GM19372 (cell line): ENCODE measurements around the gene ABLIM2.

Experiments used
- ATAC-seq: cut with Tn5 transposase; IDR thresholded peaks from one replicate; pipeline ENCODE4 v1.9.1; 2021; ENCODE audit warnings: mild to moderate bottlenecking, low read depth, moderate library complexity; ENCODE audit not compliant: unreplicated experiment

Gene ABLIM2

GRCh38 chr4:8037150-8037769, 121.4 kb downstream of the ABLIM2 start:
- ATAC-seq, result no peak

GRCh38 chr4:8035371-8035780, 123.2 kb downstream of the ABLIM2 start:
- ATAC-seq, result no peak

GRCh38 chr4:8033829-8034528, 124.6 kb downstream of the ABLIM2 start:
- ATAC-seq, result no peak

- no peak for ATAC-seq
Observed at GRCh38 chr4:8033067-8033755, 125.4 kb downstream of the ABLIM2 start.

GRCh38 chr4:8032381-8032780, 126.2 kb downstream of the ABLIM2 start:
- no peak for ATAC-seq

- no peak for ATAC-seq
Observed at GRCh38 chr4:8030121-8030781, 128.4 kb downstream of the ABLIM2 start.

- ATAC-seq, result no peak
Observed at GRCh38 chr4:8029689-8030088, 128.9 kb downstream of the ABLIM2 start.

- ATAC-seq, result no peak
Observed at GRCh38 chr4:8028884-8029568, 129.6 kb downstream of the ABLIM2 start.

- no peak for ATAC-seq
Observed at GRCh38 chr4:8028368-8028767, 130.2 kb downstream of the ABLIM2 start.

- ATAC-seq, result no peak
Observed at GRCh38 chr4:8026453-8026852, 132.2 kb downstream of the ABLIM2 start.

- ATAC-seq, result no peak
Observed at GRCh38 chr4:8025668-8026067, 132.9 kb downstream of the ABLIM2 start.

GRCh38 chr4:8024073-8024786, 134.4 kb downstream of the ABLIM2 start:
- ATAC-seq, result no peak

GRCh38 chr4:8023696-8024033, 134.9 kb downstream of the ABLIM2 start:
- ATAC-seq, result no peak

GRCh38 chr4:8022767-8023695, 135.6 kb downstream of the ABLIM2 start:
- no peak for ATAC-seq

GRCh38 chr4:8021796-8022195, 136.8 kb downstream of the ABLIM2 start:
- no peak for ATAC-seq

GRCh38 chr4:8019396-8020365, 138.9 kb downstream of the ABLIM2 start:
- no peak for ATAC-seq

GRCh38 chr4:8016527-8016926, 142.1 kb downstream of the ABLIM2 start:
- no peak for ATAC-seq

GRCh38 chr4:8015512-8015911, 143.1 kb downstream of the ABLIM2 start:
- ATAC-seq, result no peak
